Neutrophil (primary cell): ENCODE results near the gene SMCO1.
"Not testable (repeated sequence)": the region's sequence is repeated elsewhere in the genome, so short reads cannot be mapped to it uniquely, and the experiment has no call there.

Experiments used
- H3K27ac ChIP-seq: fragments of 200-600 bp; sonication (generic); 2 replicates; pipeline ENCODE4 v1.5.1; 2016; ENCODE audit warnings: mild to moderate bottlenecking, moderate library complexity
- H3K27me3 ChIP-seq: fragments of 200-600 bp; sonication (generic); 2 replicates; pipeline ENCODE4 v1.6.0; 2016; ENCODE audit warnings: mild to moderate bottlenecking
- H3K36me3 ChIP-seq: fragments of 200-600 bp; sonication (generic); 2 replicates; pipeline ENCODE4 v1.5.1; 2017
- H3K4me1 ChIP-seq, 2 experiments: fragments of 200-600 bp in 1 of 2; sonication (generic) in 1 of 2; 1 replicate in 1 of 2; 2 replicates in 1 of 2; pipeline versions ENCODE4 v1.5.1 to v1.6.1; 2013 to 2016; ENCODE audit warnings: low read depth in 1 of 2, low read length in 1 of 2, mild to moderate bottlenecking in 1 of 2, moderate library complexity in 1 of 2; ENCODE audit not compliant: control insufficient read depth in 1 of 2, insufficient read depth in 1 of 2
- H3K4me3 ChIP-seq, 2 experiments: fragments of 200-600 bp in 1 of 2; sonication (generic) in 1 of 2; 1 replicate in 1 of 2; 2 replicates in 1 of 2; pipeline ENCODE4 v1.5.1; 2013 to 2016; ENCODE audit warnings: low read depth in 1 of 2, low read length in 1 of 2, mild to moderate bottlenecking in 1 of 2, moderate library complexity in 1 of 2
- H3K9me3 ChIP-seq: fragments of 200-600 bp; sonication (generic); 2 replicates; pipeline ENCODE4 v1.5.1; 2016
- CTCF ChIP-seq: fragments of 200-600 bp; sonication (generic); IDR thresholded peaks from 2 replicates; pipeline ENCODE4 v1.5.1; 2016; ENCODE audit warnings: antibody characterized with exemption

The SMCO1 gene

GRCh38 chr3:196477678-196478077 is 37.5 kb downstream of the SMCO1 start:
- H3K4me1 ChIP-seq, result no peaks in the 10 kb centered on the region
- H3K36me3 ChIP-seq, result peaks cover 85% of the 10 kb centered on the region
- H3K27me3 ChIP-seq, result no peaks in the 10 kb centered on the region
- H3K9me3 ChIP-seq, result no peaks in the 10 kb centered on the region
- no peak overlapping the region for H3K27ac ChIP-seq
- H3K4me3 ChIP-seq, result no peak overlapping the region
- no peak for TF ChIP-seq CTCF

- Histone ChIP-seq H3K4me3 (no peak overlapping the region), H3K9me3 (no peaks in the 10 kb centered on the region), H3K4me1 (no peaks in the 10 kb centered on the region), H3K36me3 (peaks cover 77% of the 10 kb centered on the region), H3K27me3 (no peaks in the 10 kb centered on the region), H3K27ac (no peak overlapping the region)
- TF ChIP-seq CTCF, result no peak
Measured at GRCh38 chr3:196472286-196472685, 42.9 kb downstream of the SMCO1 start.

DNA sequence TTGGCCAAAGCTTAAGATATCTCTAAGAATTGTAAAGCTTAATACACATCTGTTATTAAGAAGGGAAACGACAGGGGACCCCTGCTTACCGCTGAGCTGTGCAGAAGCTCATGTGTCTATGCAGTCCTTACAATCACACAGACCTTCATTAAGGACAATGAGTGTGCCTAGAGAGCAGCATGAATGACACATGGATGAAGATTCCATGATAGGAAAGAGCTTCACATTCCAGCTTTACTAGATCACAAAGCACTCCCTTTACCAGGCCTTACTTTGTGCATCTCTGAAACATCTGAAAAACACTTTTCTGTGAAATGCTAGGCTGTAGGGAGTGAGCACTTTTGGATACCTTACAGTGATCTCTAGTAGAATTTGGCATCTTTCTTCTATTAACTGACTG is 43.6 kb downstream of the SMCO1 start:
- Histone ChIP-seq H3K4me1 (no peaks in the 10 kb centered on the region), H3K36me3 (peaks cover 73% of the 10 kb centered on the region), H3K4me3 (no peak overlapping the region), H3K27me3 (no peaks in the 10 kb centered on the region), H3K27ac (no peak overlapping the region), H3K9me3 (no peaks in the 10 kb centered on the region)
- TF ChIP-seq CTCF, result no peak

DNA sequence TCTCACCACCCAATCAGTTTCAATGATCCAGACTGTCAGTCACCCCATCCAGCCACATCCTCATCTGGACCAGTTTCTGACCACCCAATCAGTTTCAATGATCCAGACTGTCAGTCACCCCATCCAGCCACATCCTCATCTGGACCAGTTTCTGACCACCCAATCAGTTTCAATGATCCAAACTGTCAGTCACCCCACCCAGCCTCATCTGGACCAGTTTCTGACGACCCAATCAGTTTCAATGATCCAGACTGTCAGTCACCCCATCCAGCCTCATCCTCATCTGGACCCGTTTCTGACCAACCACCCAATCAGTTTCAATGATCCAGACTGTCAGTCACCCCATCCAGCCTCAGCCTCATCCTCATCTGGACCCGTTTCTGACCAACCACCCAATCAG is 45.0 kb downstream of the SMCO1 start:
- H3K27ac ChIP-seq, H3K4me1 ChIP-seq, H3K27me3 ChIP-seq, H3K9me3 ChIP-seq, H3K4me3 ChIP-seq: not testable (repeated sequence)
- peaks cover 66% of the 10 kb centered on the region for H3K36me3 ChIP-seq

DNA sequence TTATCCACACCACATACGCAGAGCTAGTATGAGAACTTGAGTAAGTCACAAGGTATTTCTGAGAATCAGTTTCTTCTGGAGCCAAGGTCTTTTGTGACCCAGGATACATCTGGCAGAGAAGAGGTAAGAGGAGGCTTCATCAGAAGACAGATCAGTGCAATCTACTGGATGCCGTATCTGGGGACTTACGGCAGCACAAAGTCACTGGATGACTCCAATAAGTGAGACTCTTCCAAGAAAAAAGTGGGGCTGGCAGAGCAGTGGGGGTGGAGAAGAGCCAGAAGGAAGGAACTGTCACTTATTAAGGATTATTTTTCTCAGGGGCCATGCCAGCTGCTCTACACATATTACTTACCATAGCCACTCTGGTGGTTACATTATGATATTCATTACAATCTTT is 51.3 kb downstream of the SMCO1 start:
- no peaks in the 10 kb centered on the region for H3K27me3 ChIP-seq
- no peaks in the 10 kb centered on the region for H3K4me1 ChIP-seq
- H3K9me3 ChIP-seq, result no peaks in the 10 kb centered on the region
- peaks cover 10% of the 10 kb centered on the region for H3K36me3 ChIP-seq
- no peak for TF ChIP-seq CTCF
- H3K4me3 ChIP-seq, result no peak overlapping the region
- H3K27ac ChIP-seq, result no peak overlapping the region

- H3K4me1 ChIP-seq, result no peaks in the 10 kb centered on the region
- H3K4me3 ChIP-seq, result no peak overlapping the region
- no peaks in the 10 kb centered on the region for H3K9me3 ChIP-seq
- TF ChIP-seq CTCF, result no peak
- no peaks in the 10 kb centered on the region for H3K27me3 ChIP-seq
- peaks cover 7% of the 10 kb centered on the region for H3K36me3 ChIP-seq
- H3K27ac ChIP-seq, result no peak overlapping the region
Measured at GRCh38 chr3:196463478-196463756, 51.7 kb downstream of the SMCO1 start.

DNA sequence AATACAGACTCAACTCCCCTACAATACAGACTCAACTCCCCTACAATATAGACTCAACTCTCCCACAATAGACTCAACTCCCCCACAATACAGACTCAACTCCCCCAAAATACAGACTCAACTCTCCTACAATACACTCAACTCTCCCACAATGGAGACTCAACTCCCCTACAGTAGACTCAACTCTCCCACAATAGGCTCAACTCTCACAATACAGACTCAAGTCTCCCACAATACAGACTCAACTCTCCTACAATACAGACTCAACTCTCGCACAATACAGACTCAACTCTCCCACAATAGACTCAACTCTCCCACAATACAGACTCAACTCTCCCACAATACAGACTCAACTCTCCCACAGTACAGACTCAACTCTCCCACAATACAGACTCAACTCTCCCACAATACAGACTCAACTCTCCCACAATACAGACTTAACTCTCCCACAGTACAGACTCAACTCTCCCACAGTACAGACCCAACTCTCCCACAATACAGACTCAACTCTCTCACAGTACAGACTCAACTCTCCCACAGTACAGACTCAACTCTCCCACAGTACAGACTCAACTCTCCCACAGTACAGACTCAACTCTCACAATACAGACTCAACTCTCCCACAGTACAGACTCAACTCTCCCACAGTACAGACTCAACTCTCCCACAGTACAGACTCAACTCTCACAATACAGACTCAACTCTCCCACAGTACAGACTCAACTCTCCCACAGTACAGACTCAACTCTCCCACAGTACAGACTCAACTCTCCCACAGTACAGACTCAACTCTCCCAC is 52.3 kb downstream of the SMCO1 start:
- H3K4me1 ChIP-seq, H3K27ac ChIP-seq, H3K9me3 ChIP-seq, H3K4me3 ChIP-seq, H3K27me3 ChIP-seq, H3K36me3 ChIP-seq: not testable (repeated sequence)
